H1 (cell line): Measurements from ENCODE around the gene GOLGA6B. TPM values are rescaled to one million over a fixed set of nuclear protein-coding genes. Genes with fewer than 3 reads are reported as not detected.
"Not testable (repeated sequence)": the region's sequence is repeated elsewhere in the genome, so short reads cannot be mapped to it uniquely, and the experiment has no call there.

Experiments
- CTCF ChIA-PET: fragments of 300-600 bp; sonication (Branson Sonifier 250); formaldehyde crosslinking; loops from one replicate; lab custom pipeline; 2021; ENCODE audit not compliant: partially characterized antibody; lab: Charles Lee
- POLR2A ChIA-PET: fragments of 300-600 bp; sonication (Branson Sonifier 250); formaldehyde crosslinking; loops from one replicate; lab custom pipeline; 2021; ENCODE audit warnings: inconsistent platforms; ENCODE audit not compliant: partially characterized antibody; lab: Charles Lee
- DNase-seq, 2 experiments: peaks; one replicate each; pipeline versions ENCODE4 v3.0.0 to v3.0.0-alpha.2; 2010 to 2022; ENCODE audit warnings: low spot score in 2 of 2, low read depth in 1 of 2, mixed read lengths in 1 of 2
- FAIRE-seq: peaks from 2 replicates; lab custom pipeline; 2011; peaks lifted over from hg19 to GRCh38; lab: Jason Lieb, UNC
- H2AFZ ChIP-seq: 2 replicates; pipeline ENCODE4 v1.8.1; 2012; ENCODE audit warnings: low read length, inconsistent platforms
- H2AK5ac ChIP-seq: 2 replicates; pipeline ENCODE4 v1.6.1; 2013; ENCODE audit warnings: low read depth, low read length
- H2BK120ac ChIP-seq: replicated peaks from 2 replicates; pipeline ENCODE3; 2013; ENCODE audit warnings: low read depth, low read length, inconsistent platforms
- H2BK12ac ChIP-seq: 2 replicates; pipeline ENCODE4 v1.6.1; 2013; ENCODE audit warnings: low read depth, low read length
- H2BK15ac ChIP-seq: 2 replicates; pipeline ENCODE4 v1.6.1; 2013; ENCODE audit warnings: low read length
- H2BK20ac ChIP-seq: 2 replicates; pipeline ENCODE4 v1.6.1; 2013; ENCODE audit warnings: low read length
- H2BK5ac ChIP-seq: 2 replicates; pipeline ENCODE4 v1.6.1; 2013; ENCODE audit warnings: low read depth, low read length
- H3K14ac ChIP-seq: 2 replicates; pipeline ENCODE4 v1.6.1; 2013; ENCODE audit warnings: inconsistent platforms; ENCODE audit not compliant: insufficient read length
- H3K18ac ChIP-seq: 2 replicates; pipeline ENCODE4 v1.6.1; 2013; ENCODE audit warnings: low read length; ENCODE audit errors: extremely low read depth
- H3K23ac ChIP-seq: 2 replicates; pipeline ENCODE4 v1.6.1; 2013; ENCODE audit warnings: inconsistent platforms; ENCODE audit not compliant: insufficient read length
- H3K23me2 ChIP-seq: 2 replicates; pipeline ENCODE4 v1.6.1; 2013; ENCODE audit warnings: low read depth, low read length
- H3K27ac ChIP-seq: 2 replicates; pipeline ENCODE4 v1.6.1; 2011; ENCODE audit warnings: low read depth, low read length, inconsistent platforms
- H3K27me3 ChIP-seq, 4 experiments: replicated peaks in 1 of 4; 1 replicate in 1 of 4; 2 replicates in 3 of 4; pipeline versions ENCODE4 v1.6.1 to v1.8.1; 2011 to 2013; ENCODE audit warnings: low read length in 3 of 4, mild to moderate bottlenecking in 3 of 4, inconsistent platforms in 2 of 4, mixed read lengths in 2 of 4, moderate library complexity in 1 of 4; ENCODE audit not compliant: control insufficient read depth in 3 of 4, insufficient read depth in 3 of 4; ENCODE audit errors: extremely low read depth in 1 of 4
- H3K36me3 ChIP-seq, 4 experiments: 2 replicates each; pipeline versions ENCODE4 v1.6.1 to v1.8.1; 2011 to 2013; ENCODE audit warnings: mild to moderate bottlenecking in 4 of 4, low read length in 3 of 4, moderate library complexity in 2 of 4, control low read depth in 1 of 4, inconsistent platforms in 1 of 4; ENCODE audit not compliant: insufficient read depth in 4 of 4, control insufficient read depth in 2 of 4
- H3K4ac ChIP-seq: replicated peaks from 2 replicates; pipeline ENCODE3; 2013; ENCODE audit warnings: low read length, low read depth, mixed read lengths, inconsistent platforms; ENCODE audit not compliant: insufficient read length
- H3K4me1 ChIP-seq, 4 experiments: replicated peaks in 1 of 4; 1 replicate in 1 of 4; 2 replicates in 3 of 4; pipeline versions ENCODE4 v1.6.1 to v1.8.1; 2011 to 2013; ENCODE audit warnings: low read length in 3 of 4, inconsistent platforms in 2 of 4, mixed read lengths in 1 of 4; ENCODE audit not compliant: insufficient read depth in 4 of 4, control insufficient read depth in 3 of 4
- H3K4me2 ChIP-seq, 2 experiments: 2 replicates each; pipeline versions ENCODE4 v1.6.1 to v1.8.1; 2011 to 2013; ENCODE audit warnings: low read depth in 2 of 2, low read length in 2 of 2, control low read depth in 1 of 2, inconsistent platforms in 1 of 2, mild to moderate bottlenecking in 1 of 2; ENCODE audit not compliant: insufficient read depth in 1 of 2
- H3K4me3 ChIP-seq, 4 experiments: fragments of 200-600, 300-600 bp in 1 of 4; sonication (generic), shearing (Covaris generic), sonication (Bioruptor Twin) in 1 of 4; 2 replicates each; pipeline versions ENCODE4 v1.5.1 to v1.8.1; 2011 to 2016; ENCODE audit warnings: low read length in 4 of 4, low read depth in 3 of 4, control low read depth in 2 of 4, inconsistent platforms in 2 of 4, mild to moderate bottlenecking in 2 of 4, mixed read lengths in 1 of 4, moderate library complexity in 1 of 4; ENCODE audit not compliant: insufficient read depth in 2 of 4; ENCODE audit errors: extremely low read depth in 1 of 4
- H3K56ac ChIP-seq: replicated peaks from 2 replicates; pipeline ENCODE3; 2013; ENCODE audit warnings: low read depth, mild to moderate bottlenecking, mixed read lengths, low read length, inconsistent platforms; ENCODE audit not compliant: insufficient read length
- H3K79me1 ChIP-seq: 2 replicates; pipeline ENCODE4 v1.6.1; 2013; ENCODE audit warnings: low read depth, low read length, control low read depth
- H3K79me2 ChIP-seq, 2 experiments: 2 replicates each; pipeline versions ENCODE4 v1.6.1 to v1.8.1; 2012 to 2013; ENCODE audit warnings: low read length in 2 of 2, mild to moderate bottlenecking in 2 of 2, inconsistent platforms in 1 of 2; ENCODE audit not compliant: insufficient read depth in 2 of 2, control insufficient read depth in 1 of 2
- H3K9ac ChIP-seq, 4 experiments: replicated peaks in 1 of 4; 1 replicate in 1 of 4; 2 replicates in 3 of 4; pipeline versions ENCODE4 v1.6.1 to v1.8.1; 2011 to 2013; ENCODE audit warnings: low read depth in 3 of 4, low read length in 3 of 4, control low read depth in 2 of 4, mild to moderate bottlenecking in 2 of 4, moderate library complexity in 2 of 4, inconsistent platforms in 1 of 4; ENCODE audit errors: extremely low read depth in 1 of 4
- H3K9me3 ChIP-seq, 2 experiments: 2 replicates each; pipeline versions ENCODE4 v1.6.1 to v1.8.1; 2012 to 2013; ENCODE audit warnings: mild to moderate bottlenecking in 2 of 2, moderate library complexity in 2 of 2, control low read depth in 1 of 2, inconsistent platforms in 1 of 2, low read depth in 1 of 2, low read length in 1 of 2, mixed read lengths in 1 of 2; ENCODE audit not compliant: insufficient read depth in 2 of 2
- H4K20me1 ChIP-seq, 2 experiments: replicated peaks in 1 of 2; 2 replicates each; pipeline versions ENCODE3 to v1.8.1; 2011 to 2013; ENCODE audit warnings: inconsistent platforms in 2 of 2, low read length in 2 of 2, mild to moderate bottlenecking in 1 of 2; ENCODE audit not compliant: insufficient read depth in 2 of 2, control insufficient read depth in 1 of 2
- H4K5ac ChIP-seq: 2 replicates; pipeline ENCODE4 v1.6.1; 2013; ENCODE audit warnings: low read length, low read depth, mixed read lengths, inconsistent platforms; ENCODE audit not compliant: insufficient read length
- H4K8ac ChIP-seq: 2 replicates; pipeline ENCODE4 v1.8.0; 2013; ENCODE audit warnings: mild to moderate bottlenecking, moderate library complexity, low read length, inconsistent platforms; ENCODE audit not compliant: insufficient read depth; ENCODE audit errors: extremely low read depth
- H4K91ac ChIP-seq: replicated peaks from 2 replicates; pipeline ENCODE3; 2013; ENCODE audit warnings: low read length, mixed read lengths, inconsistent platforms; ENCODE audit not compliant: insufficient read length
- WGBS, 2 experiments: shearing (Covaris generic) in 1 of 2; methylation state at CpG; one replicate each; pipeline versions ENCODE4 v1.1.6 to v1.1.7; 2013 to 2015; ENCODE audit warnings: low lambda C conversion rate in 2 of 2, mixed read lengths in 2 of 2, inconsistent platforms in 1 of 2, low coverage in 1 of 2, missing lambda C conversion rate in 1 of 2; ENCODE audit not compliant: insufficient replicate concordance in 2 of 2, insufficient coverage in 1 of 2, insufficient read length in 1 of 2; ENCODE audit errors: extremely low coverage in 1 of 2, missing lambda C conversion rate in 1 of 2; 5-methylcytosine and 5-hydroxymethylcytosine counted together
- polyA plus RNA-seq, 7 experiments: library from polyadenylated mRNA; depleted of rRNA in 3 of 7; stranded (reverse) in 5 of 7; unstranded in 2 of 7; fragments of >200 nt in 5 of 7; fragments of 200-250 nt in 2 of 7; gene quantifications; 1 replicate in 5 of 7; 2 replicates in 1 of 7; 4 replicates in 1 of 7; pipeline versions ENCODE4 v1.2.1 to v1.2.3, GENCODE V29; 2011 to 2013; ENCODE audit warnings: missing spikeins in 2 of 7, mixed read lengths in 2 of 7
- total RNA-seq: library from RNA; stranded (reverse); fragmentation: NEBNext Ultra II Directional; extraction: Animal tissue kit (Norgen Biotek cat#: 25700); gene quantifications from 2 replicates; pipeline ENCODE4 v1.2.1, GENCODE V29; 2021

GOLGA6B gene
- total and polyA plus RNA-seq, 2 of the 8 experiments (the other 6 are each of a cell fraction or from before 2014, with no cell fraction given) = 0.09 TPM; not detected in 1

DNA sequence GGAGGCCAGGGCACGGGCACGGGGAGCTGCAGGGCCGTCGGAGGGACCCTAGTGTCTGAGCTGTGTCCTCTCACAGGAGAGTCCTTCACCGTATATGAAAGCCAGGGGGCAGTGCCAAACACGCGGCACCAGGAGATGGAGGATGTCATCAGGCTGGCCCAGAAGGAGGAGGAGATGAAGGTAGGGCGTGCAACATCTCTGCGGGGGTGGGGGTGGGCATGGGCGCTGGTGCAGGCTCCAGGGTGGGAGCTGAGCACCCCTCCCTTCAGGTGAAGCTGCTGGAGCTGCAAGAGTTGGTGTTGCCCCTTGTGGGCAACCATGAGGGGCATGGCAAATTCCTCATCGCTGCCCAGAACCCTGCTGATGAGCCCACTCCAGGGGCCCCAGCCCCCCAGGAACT is 11.2 kb downstream of the GOLGA6B start:
- H3K18ac ChIP-seq, H2BK15ac ChIP-seq, H3K4me1 ChIP-seq, H3K4me2 ChIP-seq, H3K4ac ChIP-seq, H2BK5ac ChIP-seq, H4K8ac ChIP-seq, H3K4me3 ChIP-seq, H4K20me1 ChIP-seq, H3K23ac ChIP-seq, H2AK5ac ChIP-seq, FAIRE-seq, H2BK120ac ChIP-seq, CTCF ChIA-PET, H3K56ac ChIP-seq, H3K79me2 ChIP-seq, H2BK12ac ChIP-seq, H3K9me3 ChIP-seq, H3K27me3 ChIP-seq, H3K14ac ChIP-seq, H3K36me3 ChIP-seq, H4K91ac ChIP-seq, H3K79me1 ChIP-seq, H3K27ac ChIP-seq, H2BK20ac ChIP-seq, H3K23me2 ChIP-seq, H2AFZ ChIP-seq, H3K9ac ChIP-seq, H4K5ac ChIP-seq, POLR2A ChIA-PET: not testable (repeated sequence)
- WGBS, 2 experiments = 100% methylated on average over 1 of the region's 11 CpGs; no CpG with 5 or more reads in 1 of the 2 experiments
- DNase-seq = peak in 1 of 2 experiments; percentile 40

DNA sequence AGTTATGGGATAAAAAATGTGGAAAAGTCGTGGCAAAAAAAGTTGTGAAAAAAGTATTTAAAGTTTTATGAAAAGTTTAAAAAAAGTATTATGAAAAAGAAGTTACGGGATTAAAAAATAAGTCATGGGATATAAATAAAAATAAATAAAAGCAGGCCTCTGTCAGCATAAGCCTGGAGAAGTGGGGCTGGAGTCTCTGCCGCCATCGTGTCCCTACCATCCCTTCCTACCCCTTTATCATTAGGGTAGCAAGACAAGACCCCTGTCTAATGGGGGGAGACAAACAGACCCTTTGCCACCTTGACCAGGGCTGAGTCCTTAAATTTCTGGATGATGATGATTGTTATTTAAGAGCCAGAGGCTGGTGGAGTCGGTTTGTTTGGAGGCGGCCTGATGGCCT is 15.3 kb downstream of the GOLGA6B start:
- not testable (repeated sequence) for H3K14ac ChIP-seq
- 92% methylated on average over 3 of the region's 6 CpGs; no CpG with 5 or more reads in 1 of the 2 experiments for WGBS, 2 experiments

More for the DNA sequence above, 15.3 kb downstream of the GOLGA6B start:
- H3K4me2 ChIP-seq, H3K23ac ChIP-seq, H3K18ac ChIP-seq, H2BK20ac ChIP-seq, H2BK12ac ChIP-seq, H3K4ac ChIP-seq, H4K20me1 ChIP-seq, H3K79me2 ChIP-seq, FAIRE-seq, H2BK120ac ChIP-seq, H3K56ac ChIP-seq, H3K4me1 ChIP-seq, H3K27ac ChIP-seq, H3K36me3 ChIP-seq, POLR2A ChIA-PET, H3K9me3 ChIP-seq, H3K27me3 ChIP-seq, H4K5ac ChIP-seq, H2BK5ac ChIP-seq, H2AFZ ChIP-seq, H3K4me3 ChIP-seq, H4K91ac ChIP-seq, H4K8ac ChIP-seq, CTCF ChIA-PET, H2AK5ac ChIP-seq, H2BK15ac ChIP-seq, DNase-seq, H3K23me2 ChIP-seq, H3K79me1 ChIP-seq, H3K9ac ChIP-seq: not testable (repeated sequence)
